ENCODE data around the gene F11. TPM values are rescaled to one million over a fixed set of nuclear protein-coding genes. Genes with fewer than 3 reads are reported as not detected.

F11 gene
- total RNA-seq, 1 experiment from 2014 or later, result 1.6 TPM

DNA sequence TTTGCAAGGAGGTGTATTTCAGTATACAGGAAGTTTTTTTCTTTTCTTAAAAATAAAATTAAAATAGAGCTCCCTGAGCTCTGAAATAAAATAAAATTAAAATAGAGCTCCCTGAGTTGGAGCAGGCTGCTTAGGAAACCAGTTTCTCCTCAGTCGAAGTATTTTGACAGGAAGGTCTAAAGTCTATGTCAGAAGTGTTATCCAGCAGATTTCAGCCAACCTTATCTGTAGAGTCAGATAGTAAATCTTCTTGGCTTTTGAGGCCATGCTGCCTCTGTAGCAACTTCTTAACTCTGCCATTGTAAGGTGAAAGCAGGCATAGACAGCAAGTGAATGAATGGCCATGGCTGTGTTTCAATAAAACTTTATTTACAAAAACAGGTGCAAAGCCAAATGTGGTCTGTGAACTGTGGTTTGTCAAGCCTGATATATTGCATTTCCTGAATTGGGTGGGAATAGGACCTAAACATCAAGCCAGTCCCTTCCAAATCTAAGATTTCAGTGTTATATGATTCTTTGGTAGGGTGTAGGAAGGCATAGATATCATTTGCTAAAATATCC, 48.2 kb upstream of the F11 start:
- ChIA-PET POLR2A (no interaction called here), CTCF (interaction anchor here (1.0 kb wide), 1 partner anchor 10 kb away, joined by 3 read pairs; the partner anchor contains the start of gene KLKB1)

DNA sequence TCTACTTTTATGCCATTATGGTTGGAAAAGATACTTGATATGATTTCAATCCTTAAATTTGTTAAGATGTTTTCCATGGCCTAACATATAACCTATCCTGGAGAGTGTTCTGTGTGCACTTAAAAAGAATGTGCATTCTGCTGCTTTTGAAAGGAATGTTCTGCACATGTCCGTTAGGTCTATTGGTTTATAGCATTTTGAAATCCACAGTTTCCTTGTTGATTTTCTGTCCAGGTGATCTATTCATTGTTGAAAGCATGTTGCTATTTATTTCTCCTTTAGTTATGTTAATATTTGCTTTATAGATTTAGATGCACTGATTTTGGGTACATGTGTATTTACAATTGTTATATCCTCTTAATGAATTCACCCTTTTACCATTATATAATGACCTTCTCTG, 44.4 kb upstream of the F11 start:
- Mint-ChIP-seq H3K4me1 (peaks cover 16% of the 10 kb centered on the region), H3K27ac (no peak overlapping the region), H3K36me3 (peaks cover 47% of the 10 kb centered on the region), H3K9me3 (peaks cover 48% of the 10 kb centered on the region), H3K27me3 (ENCODE audit: low read depth) (peaks cover 15% of the 10 kb centered on the region), H3K4me3 (no peak overlapping the region)
- ATAC-seq, result no peak
- ChIA-PET CTCF (no interaction called here), POLR2A (no interaction called here)
- no peak for DNase-seq (ENCODE audit: low spot score)
- TF ChIP-seq RORB (CRISPR knock-in tag; IDR thresholded peaks at IDR 0.05), result no peak
- no peak for TF ChIP-seq ZBTB21 (CRISPR knock-in tag; IDR thresholded peaks at IDR 0.05; ENCODE audit: borderline replicate concordance)
- TF ChIP-seq ZNF423 (CRISPR knock-in tag; IDR thresholded peaks at IDR 0.05), result no peak
- TF ChIP-seq, protein P1, sequence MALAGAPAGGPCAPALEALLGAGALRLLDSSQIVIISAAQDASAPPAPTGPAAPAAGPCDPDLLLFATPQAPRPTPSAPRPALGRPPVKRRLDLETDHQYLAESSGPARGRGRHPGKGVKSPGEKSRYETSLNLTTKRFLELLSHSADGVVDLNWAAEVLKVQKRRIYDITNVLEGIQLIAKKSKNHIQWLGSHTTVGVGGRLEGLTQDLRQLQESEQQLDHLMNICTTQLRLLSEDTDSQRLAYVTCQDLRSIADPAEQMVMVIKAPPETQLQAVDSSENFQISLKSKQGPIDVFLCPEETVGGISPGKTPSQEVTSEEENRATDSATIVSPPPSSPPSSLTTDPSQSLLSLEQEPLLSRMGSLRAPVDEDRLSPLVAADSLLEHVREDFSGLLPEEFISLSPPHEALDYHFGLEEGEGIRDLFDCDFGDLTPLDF (CRISPR knock-in tag; IDR thresholded peaks at IDR 0.05), result no peak
- TF ChIP-seq, protein P2, sequence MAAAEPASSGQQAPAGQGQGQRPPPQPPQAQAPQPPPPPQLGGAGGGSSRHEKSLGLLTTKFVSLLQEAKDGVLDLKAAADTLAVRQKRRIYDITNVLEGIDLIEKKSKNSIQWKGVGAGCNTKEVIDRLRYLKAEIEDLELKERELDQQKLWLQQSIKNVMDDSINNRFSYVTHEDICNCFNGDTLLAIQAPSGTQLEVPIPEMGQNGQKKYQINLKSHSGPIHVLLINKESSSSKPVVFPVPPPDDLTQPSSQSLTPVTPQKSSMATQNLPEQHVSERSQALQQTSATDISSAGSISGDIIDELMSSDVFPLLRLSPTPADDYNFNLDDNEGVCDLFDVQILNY (CRISPR knock-in tag; IDR thresholded peaks at IDR 0.05), result no peak
- TF ChIP-seq, protein P3, sequence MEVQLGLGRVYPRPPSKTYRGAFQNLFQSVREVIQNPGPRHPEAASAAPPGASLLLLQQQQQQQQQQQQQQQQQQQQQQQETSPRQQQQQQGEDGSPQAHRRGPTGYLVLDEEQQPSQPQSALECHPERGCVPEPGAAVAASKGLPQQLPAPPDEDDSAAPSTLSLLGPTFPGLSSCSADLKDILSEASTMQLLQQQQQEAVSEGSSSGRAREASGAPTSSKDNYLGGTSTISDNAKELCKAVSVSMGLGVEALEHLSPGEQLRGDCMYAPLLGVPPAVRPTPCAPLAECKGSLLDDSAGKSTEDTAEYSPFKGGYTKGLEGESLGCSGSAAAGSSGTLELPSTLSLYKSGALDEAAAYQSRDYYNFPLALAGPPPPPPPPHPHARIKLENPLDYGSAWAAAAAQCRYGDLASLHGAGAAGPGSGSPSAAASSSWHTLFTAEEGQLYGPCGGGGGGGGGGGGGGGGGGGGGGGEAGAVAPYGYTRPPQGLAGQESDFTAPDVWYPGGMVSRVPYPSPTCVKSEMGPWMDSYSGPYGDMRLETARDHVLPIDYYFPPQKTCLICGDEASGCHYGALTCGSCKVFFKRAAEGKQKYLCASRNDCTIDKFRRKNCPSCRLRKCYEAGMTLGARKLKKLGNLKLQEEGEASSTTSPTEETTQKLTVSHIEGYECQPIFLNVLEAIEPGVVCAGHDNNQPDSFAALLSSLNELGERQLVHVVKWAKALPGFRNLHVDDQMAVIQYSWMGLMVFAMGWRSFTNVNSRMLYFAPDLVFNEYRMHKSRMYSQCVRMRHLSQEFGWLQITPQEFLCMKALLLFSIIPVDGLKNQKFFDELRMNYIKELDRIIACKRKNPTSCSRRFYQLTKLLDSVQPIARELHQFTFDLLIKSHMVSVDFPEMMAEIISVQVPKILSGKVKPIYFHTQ (CRISPR knock-in tag; IDR thresholded peaks at IDR 0.05), result no peak
- TF ChIP-seq NR3C1 (CRISPR knock-in tag; conservative IDR thresholded peaks at IDR 0.05; ENCODE audit: low read depth), result no peak

More for the DNA sequence above, 48.2 kb upstream of the F11 start:
- Mint-ChIP-seq H3K27ac (no peak overlapping the region), H3K9me3 (peaks cover 19% of the 10 kb centered on the region), H3K4me3 (no peak overlapping the region), H3K27me3 (ENCODE audit: low read depth) (peaks cover 7% of the 10 kb centered on the region), H3K4me1 (peaks cover 6% of the 10 kb centered on the region; the same call in 1 of the 2 replicates), H3K36me3 (peaks cover 10% of the 10 kb centered on the region)
- DNase-seq (ENCODE audit: low spot score) (no peak), ATAC-seq (no peak)
- TF ChIP-seq GRHL2 (CRISPR knock-in tag; IDR thresholded peaks at IDR 0.05; ENCODE audit: insufficient replicate concordance, severe bottlenecking) (no peak), TP53 (CRISPR knock-in tag; IDR thresholded peaks at IDR 0.05) (no peak), CREB1 (CRISPR knock-in tag; IDR thresholded peaks at IDR 0.05) (no peak), ELF4 (CRISPR knock-in tag; IDR thresholded peaks at IDR 0.05; ENCODE audit: low read depth) (no peak), ZNF232 (CRISPR knock-in tag; IDR thresholded peaks at IDR 0.05) (no peak), ATF1 (CRISPR knock-in tag; IDR thresholded peaks at IDR 0.05) (no peak), ZNF138 (CRISPR knock-in tag; conservative IDR thresholded peaks at IDR 0.05) (no peak)
- TF ChIP-seq, protein P3 (CRISPR knock-in tag; IDR thresholded peaks at IDR 0.05), result no peak
- TF ChIP-seq, protein P4, sequence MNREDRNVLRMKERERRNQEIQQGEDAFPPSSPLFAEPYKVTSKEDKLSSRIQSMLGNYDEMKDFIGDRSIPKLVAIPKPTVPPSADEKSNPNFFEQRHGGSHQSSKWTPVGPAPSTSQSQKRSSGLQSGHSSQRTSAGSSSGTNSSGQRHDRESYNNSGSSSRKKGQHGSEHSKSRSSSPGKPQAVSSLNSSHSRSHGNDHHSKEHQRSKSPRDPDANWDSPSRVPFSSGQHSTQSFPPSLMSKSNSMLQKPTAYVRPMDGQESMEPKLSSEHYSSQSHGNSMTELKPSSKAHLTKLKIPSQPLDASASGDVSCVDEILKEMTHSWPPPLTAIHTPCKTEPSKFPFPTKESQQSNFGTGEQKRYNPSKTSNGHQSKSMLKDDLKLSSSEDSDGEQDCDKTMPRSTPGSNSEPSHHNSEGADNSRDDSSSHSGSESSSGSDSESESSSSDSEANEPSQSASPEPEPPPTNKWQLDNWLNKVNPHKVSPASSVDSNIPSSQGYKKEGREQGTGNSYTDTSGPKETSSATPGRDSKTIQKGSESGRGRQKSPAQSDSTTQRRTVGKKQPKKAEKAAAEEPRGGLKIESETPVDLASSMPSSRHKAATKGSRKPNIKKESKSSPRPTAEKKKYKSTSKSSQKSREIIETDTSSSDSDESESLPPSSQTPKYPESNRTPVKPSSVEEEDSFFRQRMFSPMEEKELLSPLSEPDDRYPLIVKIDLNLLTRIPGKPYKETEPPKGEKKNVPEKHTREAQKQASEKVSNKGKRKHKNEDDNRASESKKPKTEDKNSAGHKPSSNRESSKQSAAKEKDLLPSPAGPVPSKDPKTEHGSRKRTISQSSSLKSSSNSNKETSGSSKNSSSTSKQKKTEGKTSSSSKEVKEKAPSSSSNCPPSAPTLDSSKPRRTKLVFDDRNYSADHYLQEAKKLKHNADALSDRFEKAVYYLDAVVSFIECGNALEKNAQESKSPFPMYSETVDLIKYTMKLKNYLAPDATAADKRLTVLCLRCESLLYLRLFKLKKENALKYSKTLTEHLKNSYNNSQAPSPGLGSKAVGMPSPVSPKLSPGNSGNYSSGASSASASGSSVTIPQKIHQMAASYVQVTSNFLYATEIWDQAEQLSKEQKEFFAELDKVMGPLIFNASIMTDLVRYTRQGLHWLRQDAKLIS (CRISPR knock-in tag; IDR thresholded peaks at IDR 0.05; ENCODE audit: borderline replicate concordance), result no peak
- TF ChIP-seq, protein P5, sequence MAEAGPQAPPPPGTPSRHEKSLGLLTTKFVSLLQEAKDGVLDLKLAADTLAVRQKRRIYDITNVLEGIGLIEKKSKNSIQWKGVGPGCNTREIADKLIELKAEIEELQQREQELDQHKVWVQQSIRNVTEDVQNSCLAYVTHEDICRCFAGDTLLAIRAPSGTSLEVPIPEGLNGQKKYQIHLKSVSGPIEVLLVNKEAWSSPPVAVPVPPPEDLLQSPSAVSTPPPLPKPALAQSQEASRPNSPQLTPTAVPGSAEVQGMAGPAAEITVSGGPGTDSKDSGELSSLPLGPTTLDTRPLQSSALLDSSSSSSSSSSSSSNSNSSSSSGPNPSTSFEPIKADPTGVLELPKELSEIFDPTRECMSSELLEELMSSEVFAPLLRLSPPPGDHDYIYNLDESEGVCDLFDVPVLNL (CRISPR knock-in tag; IDR thresholded peaks at IDR 0.05; ENCODE audit: borderline replicate concordance, low read depth), result no peak
- TF ChIP-seq, protein P6, sequence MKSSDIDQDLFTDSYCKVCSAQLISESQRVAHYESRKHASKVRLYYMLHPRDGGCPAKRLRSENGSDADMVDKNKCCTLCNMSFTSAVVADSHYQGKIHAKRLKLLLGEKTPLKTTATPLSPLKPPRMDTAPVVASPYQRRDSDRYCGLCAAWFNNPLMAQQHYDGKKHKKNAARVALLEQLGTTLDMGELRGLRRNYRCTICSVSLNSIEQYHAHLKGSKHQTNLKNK (CRISPR knock-in tag; IDR thresholded peaks at IDR 0.05), result no peak
- TF ChIP-seq, protein P7, sequence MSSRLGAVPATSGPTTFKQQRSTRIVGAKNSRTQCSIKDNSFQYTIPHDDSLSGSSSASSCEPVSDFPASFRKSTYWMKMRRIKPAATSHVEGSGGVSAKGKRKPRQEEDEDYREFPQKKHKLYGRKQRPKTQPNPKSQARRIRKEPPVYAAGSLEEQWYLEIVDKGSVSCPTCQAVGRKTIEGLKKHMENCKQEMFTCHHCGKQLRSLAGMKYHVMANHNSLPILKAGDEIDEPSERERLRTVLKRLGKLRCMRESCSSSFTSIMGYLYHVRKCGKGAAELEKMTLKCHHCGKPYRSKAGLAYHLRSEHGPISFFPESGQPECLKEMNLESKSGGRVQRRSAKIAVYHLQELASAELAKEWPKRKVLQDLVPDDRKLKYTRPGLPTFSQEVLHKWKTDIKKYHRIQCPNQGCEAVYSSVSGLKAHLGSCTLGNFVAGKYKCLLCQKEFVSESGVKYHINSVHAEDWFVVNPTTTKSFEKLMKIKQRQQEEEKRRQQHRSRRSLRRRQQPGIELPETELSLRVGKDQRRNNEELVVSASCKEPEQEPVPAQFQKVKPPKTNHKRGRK (CRISPR knock-in tag; IDR thresholded peaks at IDR 0.05; ENCODE audit: borderline replicate concordance), result no peak

All from WTC11 (cell line).